Limb (tissue), 2 donors: ENCODE measurements around the gene RASSF8.
A peak's percentile ranks its signal among the peaks of the same experiment; 100 is the strongest.

Experiments
- DNase-seq, 2 donors: peaks; one replicate each; pipeline ENCODE4 v3.0.0-alpha.2; 2016; ENCODE audit errors: extremely low spot score in 2 of 2

RASSF8 gene

GRCh38 chr12:26124446-26125399 is 166.2 kb downstream of the RASSF8 start, which contains the start of gene BHLHE41:
TSS of gene BHLHE41 (minus strand) at chr12:26125037. CDS start at chr12:26124779, 258 bp downstream.
- peak in 1 of 2 donors; percentile 82 for DNase-seq

- peak in 1 of 2 donors; percentile 80 for DNase-seq
Observed at GRCh38 chr12:26125400-26126339, 167.2 kb downstream of the RASSF8 start.

GRCh38 chr12:26126340-26127284 is 168.1 kb downstream of the RASSF8 start:
- DNase-seq: peak; percentile 53 to 84

GRCh38 chr12:26127404-26127803 is 168.9 kb downstream of the RASSF8 start:
- DNase-seq: no peak

GRCh38 chr12:26128168-26128567 is 169.7 kb downstream of the RASSF8 start:
- no peak for DNase-seq
